Measurements from ENCODE around the gene APC.
"Not testable (repeated sequence)": the region's sequence is repeated elsewhere in the genome, so short reads cannot be mapped to it uniquely, and the experiment has no call there.

GRCh38 chr5:112716895-112717294, 20.8 kb upstream of the APC start:
- TF ChIP-seq MLX (CRISPR knock-in tag; IDR thresholded peaks at IDR 0.05); CTCF (IDR thresholded peaks at IDR 0.05): not testable (repeated sequence)

Data from WTC11 (cell line).